ENCODE measurements around the gene CLCN4.

CLCN4 gene

DNA sequence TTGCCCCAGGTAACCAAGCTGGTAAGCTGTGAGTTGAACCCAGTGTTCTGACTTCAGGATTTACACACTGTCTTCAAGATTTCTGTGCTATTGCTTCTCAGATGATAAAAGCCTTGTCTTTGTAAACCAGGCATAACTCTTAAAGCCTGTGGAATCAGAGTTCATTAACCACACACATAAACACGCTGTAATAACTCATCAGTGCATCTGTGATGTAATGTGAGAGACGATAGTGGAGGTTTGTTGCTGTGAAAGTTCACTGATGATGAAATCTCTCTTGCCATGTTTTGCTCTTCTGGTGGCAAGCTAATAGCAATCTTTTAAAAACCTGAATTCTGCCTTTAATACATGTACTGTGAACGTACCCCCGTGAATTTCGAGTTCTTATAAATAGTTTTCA lies 41.5 kb downstream of the CLCN4 start:
- DNase-seq, result no peak

DNA sequence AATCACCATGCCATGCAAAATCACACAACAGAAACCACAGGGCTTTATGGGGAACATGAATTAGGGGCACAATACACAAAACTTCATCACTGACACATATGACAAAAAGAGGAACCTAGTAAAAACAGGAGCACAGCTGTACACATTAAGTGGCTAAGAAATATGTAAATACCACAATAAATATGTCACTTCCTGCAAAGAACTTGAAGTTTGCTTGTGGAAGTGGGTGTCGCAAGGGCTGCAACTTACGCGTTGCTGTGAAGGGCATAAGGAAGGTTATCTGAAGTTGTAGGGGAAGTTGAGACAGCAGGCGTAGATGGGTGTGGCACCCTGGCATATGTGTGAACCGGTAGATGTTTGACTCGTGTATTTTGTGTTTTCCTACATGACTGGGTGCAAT lies 42.4 kb downstream of the CLCN4 start:
- DNase-seq, result no peak

DNA sequence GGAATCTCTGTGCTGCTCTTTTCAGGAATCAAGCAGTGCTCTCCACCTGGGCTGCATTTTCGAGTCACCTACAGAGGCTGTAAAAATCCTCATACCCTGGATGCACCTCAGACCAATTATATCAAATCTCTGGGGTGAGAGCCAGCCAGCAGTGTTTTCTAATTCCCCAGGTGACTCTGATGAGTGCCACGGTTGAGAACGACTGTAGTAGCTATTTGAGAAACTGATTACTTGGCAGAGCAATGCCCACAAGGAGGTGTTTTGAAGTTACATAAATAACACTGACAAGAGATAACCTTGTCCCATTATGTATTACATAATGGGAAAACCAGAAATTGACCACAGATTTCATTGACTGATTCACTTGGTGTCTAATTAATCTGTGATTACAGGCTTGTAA lies 46.8 kb downstream of the CLCN4 start:
- no peak for DNase-seq

DNA sequence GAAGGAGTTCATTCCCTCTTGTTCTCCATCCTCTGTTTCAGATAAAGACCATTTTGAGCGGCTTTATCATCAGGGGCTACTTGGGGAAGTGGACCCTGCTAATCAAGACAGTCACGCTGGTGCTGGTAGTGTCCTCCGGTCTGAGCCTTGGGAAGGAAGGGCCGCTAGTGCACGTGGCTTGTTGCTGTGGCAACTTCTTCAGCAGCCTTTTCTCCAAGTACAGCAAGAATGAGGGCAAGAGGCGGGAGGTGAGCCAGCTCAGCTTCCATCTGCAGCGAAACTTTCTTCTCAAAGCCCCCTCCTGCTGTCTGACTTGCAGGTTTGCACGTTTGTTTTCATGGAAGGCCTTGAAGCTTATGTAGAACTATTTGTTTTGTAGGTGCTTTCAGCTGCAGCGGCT lies 49.5 kb downstream of the CLCN4 start:
- DNase-seq, result peak; percentile 3 to 4

DNA sequence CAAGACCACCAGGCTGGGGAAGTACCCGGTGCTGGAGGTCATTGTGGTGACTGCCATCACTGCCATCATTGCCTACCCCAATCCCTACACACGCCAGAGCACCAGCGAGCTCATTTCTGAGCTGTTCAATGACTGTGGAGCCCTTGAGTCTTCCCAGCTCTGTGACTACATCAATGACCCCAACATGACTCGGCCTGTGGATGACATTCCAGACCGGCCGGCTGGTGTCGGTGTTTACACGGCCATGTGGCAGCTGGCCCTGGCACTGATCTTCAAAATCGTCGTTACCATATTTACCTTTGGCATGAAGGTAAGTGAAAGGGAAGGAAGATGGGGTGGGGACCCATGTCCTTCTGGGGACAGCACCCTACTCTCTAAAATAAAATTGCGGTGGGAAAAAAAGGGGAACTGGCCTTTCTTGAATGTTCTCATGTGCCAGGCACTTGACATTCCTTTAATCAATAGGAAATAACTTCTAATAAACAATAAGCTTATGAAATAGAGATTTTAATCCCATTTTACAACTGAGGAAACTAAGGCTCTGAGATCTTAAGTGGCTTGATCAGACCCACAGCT lies 51.6 kb downstream of the CLCN4 start:
- no peak for DNase-seq

DNA sequence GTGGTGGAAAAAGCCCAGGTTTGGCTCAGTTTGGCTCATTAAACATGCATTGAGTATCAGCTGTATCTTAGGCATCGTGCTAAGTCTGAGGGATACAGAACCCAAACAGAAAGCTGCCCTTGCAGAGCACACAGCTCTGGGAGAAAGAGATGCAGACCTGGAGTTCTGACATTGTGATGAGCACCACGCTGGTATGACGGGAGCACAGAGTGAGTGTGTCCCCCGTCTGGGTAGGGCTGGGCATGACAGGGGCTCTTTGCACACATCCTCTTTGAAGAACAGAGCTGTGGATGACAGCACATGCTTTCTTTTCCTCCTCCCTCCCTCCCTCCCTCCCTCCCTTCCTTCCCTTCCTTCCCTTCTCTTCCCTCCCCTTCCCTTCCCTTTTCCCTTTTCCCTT lies 52.2 kb downstream of the CLCN4 start:
- no peak for DNase-seq

DNA sequence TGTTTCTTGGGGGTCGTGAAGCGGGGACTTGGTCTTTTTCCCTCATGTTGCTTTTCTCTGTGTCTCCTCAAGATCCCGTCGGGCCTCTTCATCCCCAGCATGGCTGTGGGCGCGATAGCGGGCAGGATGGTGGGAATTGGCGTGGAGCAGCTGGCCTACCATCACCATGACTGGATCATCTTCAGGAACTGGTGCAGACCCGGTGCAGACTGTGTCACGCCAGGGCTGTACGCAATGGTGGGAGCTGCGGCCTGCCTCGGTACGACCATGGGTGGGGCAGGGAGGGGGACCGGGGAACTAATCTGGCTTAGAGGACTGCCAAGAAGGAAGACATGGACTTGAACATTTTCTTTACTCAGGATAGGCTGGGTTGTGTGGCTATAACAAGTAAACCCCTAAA lies 55.6 kb downstream of the CLCN4 start:
- DNase-seq, result no peak

DNA sequence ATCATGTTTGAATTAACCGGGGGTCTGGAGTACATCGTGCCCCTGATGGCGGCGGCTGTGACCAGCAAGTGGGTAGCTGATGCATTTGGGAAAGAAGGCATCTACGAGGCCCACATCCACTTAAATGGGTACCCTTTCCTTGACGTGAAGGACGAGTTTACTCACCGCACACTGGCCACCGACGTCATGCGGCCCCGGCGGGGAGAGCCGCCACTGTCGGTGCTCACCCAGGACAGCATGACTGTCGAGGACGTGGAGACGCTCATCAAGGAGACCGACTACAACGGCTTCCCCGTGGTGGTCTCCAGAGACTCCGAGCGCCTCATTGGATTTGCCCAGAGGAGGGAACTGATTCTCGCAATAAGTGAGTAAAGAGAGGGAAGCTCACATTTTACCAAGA lies 56.9 kb downstream of the CLCN4 start:
- DNase-seq, result no peak

DNA sequence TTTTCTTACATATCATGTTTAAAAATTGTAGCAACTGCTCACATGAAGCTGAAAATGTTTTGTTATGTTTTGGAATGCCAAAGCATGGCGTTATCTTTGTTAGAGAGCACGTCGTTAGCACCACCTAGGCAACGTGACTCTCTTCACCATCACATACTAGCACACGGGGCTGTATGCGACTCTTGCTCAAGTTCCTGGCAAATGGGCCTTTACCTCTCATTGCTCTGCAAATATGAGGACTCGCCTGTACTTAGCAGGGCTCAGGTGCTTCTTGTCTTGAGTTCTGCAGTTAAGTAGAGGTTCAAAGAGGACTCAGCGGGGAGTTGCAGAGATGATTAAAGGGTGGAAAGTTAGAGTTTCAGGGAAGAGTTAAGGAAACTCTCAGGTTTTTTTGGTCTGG lies 59.4 kb downstream of the CLCN4 start:
- DNase-seq, result no peak

DNA sequence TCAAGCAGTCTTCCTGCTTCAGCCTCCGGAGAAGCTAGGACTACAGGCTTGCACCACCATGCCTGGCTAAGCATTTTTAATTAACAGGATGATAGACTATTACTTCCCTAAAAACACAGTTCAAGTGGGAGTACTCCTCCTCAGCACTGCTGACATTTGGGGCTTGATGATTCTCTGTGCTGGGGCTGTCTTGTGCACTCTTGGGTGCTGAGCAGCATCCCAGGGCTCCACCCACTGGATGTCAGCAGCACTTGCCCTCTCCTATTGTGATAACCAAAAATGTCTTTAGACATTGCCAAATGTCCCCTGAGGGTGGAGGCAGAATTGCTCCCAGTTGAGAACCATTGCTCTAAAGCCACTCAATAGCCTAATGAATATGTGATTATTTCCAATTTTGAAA lies 60.4 kb downstream of the CLCN4 start:
- no peak for DNase-seq

DNA sequence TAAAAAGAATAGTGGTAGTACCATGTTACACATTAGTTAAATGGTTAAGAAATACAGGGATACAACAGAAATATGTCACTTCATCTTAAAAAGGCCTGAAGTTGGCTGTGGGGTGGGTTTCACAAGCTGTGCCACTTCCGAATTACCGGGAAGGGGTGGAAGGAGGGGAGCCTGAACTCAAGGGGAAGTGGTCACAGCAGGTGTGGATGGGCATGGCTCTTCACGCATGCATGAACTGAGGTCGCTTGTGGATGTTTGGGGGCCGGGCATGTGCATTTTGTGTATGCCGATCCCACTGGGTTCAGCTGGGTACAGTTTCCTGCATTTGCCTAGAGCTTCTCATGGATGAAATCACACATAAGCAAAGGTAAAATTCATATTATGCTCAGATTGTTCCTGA lies 64.9 kb downstream of the CLCN4 start:
- no peak for DNase-seq

DNA sequence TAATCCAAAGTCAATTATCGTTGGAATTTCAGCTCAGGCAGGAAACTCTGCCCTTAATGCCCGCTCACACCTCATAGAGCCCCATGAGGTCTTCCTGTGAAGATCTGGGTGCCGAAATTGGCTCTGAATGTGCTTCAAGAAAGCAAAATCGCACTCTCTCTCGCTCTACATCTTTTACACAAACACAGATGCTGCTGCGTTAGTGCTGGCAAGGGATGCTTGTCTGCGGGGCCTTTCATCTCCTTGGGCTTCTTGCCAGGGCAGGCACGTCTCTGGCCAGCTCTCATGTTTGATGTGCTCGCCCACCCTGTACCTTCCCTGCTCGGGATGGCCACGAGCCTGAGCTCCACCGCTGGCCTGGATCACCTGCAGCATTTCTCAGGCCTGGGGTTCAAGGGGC lies 66.5 kb downstream of the CLCN4 start:
- no peak for DNase-seq

DNA sequence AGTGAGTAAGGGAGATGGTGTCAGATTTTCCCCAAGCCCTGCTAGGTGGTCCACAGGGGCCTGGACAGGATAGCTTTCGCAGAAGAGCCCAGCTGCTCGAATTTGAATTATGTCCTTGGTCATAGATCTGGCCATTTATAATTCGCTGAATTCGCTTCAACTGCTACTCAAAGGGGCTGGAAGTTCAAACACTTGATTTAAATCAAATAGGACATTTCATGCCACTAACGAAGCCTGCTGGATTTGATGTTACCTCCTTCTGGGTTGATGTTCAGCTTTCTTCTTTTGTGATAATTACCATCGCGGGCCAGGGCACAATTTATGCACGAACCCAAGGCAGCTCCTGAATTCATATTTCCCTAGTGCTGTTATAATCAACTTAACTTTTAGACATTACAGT lies 67.0 kb downstream of the CLCN4 start:
- no peak for DNase-seq

DNA sequence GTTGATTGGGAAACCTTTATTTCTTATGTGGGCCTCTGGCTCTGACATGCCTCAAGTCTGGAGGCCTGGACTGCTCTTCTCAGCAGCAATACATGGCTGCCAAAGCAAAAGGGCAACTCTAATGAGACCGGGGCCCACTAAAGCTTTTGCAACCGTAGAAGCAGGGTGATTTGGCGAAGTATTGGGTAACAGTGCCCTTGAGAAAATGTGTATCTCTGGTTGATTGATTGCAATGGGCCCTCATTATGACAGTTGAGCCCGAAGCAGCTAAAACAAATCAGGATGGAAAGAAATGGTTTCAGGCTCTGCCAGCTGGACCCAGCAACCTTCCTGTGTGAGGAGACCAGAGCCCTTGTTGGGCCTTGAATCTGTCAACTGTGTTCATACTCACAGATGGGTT lies 73.4 kb downstream of the CLCN4 start:
- DNase-seq, result no peak

DNA sequence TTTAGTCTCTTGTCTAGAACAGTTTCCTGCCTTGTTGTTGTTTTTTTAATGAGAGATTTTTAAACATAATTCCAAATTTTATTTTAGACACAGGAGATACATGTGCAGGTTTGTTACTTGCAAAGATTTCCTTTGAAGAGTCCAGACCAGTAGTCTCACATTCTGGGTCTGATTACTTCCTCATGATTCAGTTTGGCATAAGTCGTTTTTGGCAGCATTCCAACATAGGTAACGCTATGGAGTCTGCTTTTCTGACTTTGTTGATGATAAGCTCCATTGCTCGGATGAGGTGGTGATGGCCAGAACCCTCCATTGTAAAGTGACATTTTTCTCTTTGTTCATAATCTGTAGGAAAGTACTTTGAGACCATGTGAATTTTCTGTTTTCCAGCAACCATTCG lies 74.7 kb downstream of the CLCN4 start:
- no peak for DNase-seq

DNA sequence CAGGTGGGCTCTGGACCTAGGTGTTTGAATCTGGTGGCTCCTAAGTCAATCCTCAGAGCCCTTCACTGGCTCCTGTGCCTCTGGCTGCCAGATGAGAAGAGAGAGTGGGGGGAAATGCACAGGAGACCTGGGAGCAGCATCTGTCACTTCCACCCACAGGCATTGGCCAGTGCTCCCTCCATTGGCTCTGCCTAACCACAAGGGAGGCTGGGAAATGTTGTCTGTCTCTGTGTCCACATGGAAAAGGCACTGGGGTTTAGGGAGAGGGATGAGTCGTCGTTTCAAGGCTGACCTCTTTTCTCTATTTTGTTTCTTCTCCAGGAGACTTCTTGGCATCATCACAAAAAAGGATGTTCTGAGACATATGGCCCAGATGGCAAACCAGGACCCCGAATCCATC lies 76.4 kb downstream of the CLCN4 start:
- DNase-seq, result no peak

DNA sequence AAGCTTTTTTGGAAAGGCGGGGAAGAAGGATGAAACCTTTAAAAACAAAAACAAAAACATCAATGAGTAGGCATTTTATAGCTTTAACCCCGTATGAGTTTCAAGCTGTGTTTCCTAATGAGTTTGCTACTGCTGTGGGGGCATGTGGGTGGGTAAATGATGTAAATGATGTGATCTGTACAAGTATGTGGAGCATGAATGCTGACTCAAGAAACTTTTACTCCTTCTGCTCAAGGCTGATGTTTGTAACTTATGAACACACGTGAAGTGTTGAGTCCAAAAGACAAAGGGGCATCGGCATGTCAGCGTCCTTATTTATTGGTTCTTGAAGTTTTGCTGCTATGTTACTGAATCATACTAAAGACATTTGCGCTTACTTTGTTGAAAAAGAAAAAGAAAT lies 76.9 kb downstream of the CLCN4 start:
- DNase-seq, result no peak

DNA sequence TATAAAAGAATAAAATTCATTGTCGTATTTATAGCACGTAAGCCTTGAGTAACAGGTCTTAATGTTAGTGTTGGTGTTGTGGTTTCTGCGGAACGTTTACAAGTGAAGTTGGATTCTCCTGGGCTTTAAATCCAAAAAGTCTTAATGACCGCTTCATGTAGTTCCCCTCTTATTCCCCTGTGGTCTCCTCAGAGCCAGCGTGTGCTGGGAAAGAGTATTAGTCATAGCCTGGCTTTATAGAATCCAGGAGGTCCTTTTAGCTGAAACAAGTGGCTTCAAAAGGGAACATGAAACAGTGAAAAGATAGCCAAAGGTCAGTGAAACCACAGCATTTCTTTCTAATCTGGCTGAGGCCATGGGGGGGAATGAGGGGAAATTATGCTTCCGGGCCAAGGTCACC lies 79.1 kb downstream of the CLCN4 start:
- no peak for DNase-seq

DNA sequence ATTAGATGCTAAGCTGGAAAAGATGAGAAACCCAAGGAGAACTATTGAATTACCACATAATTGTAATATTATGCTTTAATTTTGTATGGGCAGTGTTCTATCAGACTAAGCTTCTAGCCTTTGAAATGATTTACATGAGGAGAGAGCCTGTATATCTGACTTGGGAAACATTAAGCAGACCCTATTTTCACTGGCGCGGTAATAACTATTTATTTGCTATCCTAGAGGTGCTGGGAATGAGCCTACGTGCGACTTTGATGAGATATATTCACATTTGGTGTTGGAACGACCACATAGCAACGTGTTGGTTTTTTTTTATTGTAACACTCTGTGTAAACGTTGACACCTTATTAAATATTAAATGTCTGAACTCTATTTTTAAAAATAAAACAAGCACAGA lies 80.5 kb downstream of the CLCN4 start:
- no peak for DNase-seq

DNA sequence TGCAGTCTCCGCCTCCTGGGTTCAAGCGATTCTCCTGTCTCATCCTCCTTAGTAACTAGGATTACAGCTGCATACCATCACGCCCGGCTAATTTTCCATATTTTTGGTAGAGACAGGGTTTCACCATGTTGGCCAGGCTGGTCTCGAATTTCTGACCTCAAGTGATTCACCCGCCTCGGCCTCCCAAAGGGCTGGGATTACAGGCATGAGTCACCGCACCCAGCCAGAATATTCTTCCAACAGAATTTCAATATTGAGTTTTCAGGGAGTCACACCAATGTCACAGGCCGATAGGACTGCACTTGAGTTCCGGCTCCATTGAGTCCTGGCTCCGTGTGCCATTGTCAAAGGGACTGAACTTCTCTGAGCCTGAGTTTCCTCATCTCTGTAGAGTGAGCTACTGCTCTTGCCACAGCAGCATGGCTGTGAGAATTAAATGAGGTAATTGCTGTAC lies 82.9 kb downstream of the CLCN4 start:
- no peak for DNase-seq

DNA sequence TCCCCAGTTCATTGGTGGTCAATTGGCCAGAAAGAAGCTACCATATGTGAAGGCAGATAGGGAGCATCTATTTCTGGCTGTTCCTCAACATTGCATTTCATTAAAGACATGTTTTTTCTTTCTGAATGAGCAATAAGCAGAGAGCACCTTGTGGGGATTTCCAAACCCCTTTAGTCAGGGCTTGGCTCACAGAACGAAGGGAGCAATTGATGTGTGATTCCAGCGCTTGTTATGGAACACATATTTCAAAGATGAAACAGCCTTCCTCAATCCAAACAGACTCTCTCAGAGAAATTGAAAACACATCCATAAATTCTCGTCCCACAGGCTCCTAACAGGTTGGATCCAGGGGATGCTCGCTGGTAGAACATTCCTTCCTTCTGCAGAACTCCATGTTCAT lies 84.1 kb downstream of the CLCN4 start:
- no peak for DNase-seq

DNA sequence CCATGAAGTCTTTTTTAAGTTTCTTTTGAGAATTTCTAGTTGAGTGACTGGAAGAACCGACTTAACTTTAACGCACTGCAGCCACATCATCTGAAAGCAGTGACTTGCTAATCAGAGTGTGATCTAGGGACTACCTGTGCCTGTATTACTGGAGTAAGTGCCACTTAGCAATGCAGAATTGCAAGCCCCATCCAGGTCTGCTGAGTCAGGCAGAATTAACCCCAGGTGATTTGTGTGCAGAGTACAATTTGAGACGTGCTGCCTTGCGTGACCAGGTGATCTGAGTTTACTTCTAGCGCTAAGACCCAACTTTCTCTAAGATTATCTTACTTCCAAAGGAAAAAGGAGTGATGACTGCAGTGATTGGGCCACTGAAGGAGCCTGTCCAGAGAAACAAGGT lies 85.3 kb downstream of the CLCN4 start:
- DNase-seq, result no peak

DNA sequence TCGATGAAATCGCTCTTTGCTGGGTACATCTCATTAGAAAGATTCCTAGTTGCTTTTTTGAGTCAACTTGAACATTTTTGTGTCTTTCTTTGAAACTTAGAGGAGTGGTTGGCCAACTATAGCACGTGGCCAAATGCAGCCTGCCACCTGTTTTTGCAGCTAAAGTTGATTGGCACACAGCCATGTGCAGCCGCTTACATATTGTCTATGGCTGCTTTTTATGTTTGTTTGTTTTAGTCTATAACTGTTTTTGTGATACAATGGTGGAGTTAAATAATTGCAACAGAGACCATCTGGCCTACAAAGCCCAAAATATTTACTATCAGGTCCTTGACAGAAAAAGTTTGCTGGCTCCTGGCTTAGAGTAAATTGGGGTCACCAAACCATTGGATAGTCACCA lies 86.3 kb downstream of the CLCN4 start:
- DNase-seq, result no peak

DNA sequence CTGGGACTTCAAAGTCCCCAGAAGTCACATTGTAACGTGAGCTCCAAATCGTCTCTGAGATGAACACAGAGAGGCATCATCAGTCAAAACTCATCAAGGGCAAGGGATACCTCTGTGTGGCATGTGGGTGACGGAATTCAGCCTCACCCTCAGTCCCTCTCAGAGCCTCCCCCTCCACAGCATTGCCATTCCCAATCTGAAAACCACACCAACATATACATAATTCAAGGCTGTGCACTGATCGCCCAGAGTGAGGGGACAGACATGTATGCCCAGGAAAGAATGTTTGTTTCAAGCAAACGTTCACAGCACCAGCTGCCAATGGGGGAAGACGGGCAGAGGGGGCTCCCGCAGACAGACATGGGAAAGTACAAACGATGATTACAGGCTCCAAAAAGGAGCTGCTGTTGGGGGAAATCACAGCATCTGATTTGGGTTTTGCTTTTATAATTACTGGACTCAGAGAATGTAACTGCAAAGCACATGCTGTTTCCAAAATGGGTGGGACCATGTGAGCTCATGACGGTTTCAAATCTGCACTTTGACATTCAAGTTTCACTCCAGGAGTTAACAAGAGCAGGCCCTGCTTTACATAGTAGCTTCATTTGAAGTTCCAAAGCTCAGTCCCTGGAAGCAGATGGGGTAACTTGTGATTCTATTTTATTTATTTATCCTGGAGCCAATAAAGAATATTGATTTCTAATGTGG lies 88.3 kb downstream of the CLCN4 start:
- no peak for DNase-seq

DNA sequence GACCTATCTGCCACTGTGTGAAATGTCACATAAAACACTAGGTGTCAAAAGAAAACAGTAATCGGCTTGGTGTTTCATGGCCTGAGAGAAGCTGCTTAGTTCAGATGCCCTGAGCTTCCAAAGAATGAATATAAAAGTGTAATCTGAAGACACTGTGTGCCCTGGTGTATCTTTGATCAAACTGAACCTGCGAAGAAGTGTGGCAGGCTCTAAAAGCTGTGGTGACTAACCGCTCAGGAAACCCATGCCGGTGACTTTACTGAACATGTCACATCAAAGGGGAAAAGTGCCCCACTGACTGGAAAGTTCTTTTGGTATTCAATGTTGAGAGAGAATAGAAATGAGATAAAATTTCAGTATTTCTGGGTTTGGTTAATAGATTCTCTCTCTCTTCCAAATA lies 89.1 kb downstream of the CLCN4 start:
- no peak for DNase-seq
